ENCODE measurements around the gene ANAPC13. TPM values are rescaled to one million over a fixed set of nuclear protein-coding genes. Genes with fewer than 3 reads are reported as not detected.

The ANAPC13 gene
- total RNA-seq, 1 experiment from 2014 or later: 57.0 TPM

- H3K9me3 Mint-ChIP-seq (ENCODE audit: unreplicated experiment): peaks cover 23% of the 10 kb centered on the region
- Histone ChIP-seq H3K27me3 (replicated peaks; ENCODE audit: control insufficient read depth, insufficient read depth, low read length) (no peaks in the 10 kb centered on the region), H3K9me3 (peaks cover 11% of the 10 kb centered on the region; the same call in 1 of the 2 replicates), H3K36me3 (ENCODE audit: control insufficient read depth, insufficient read depth, low read length) (no peaks in the 10 kb centered on the region), H3K4me1 (peaks cover 8% of the 10 kb centered on the region; the same call in 1 of the 2 replicates), H3K4me3 (ENCODE audit: low read depth, low read length) (no peak overlapping the region)
- H3K27ac Mint-ChIP-seq (ENCODE audit: unreplicated experiment): no peak overlapping the region
- TF ChIP-seq CTCF (IDR thresholded peaks at IDR 0.05; ENCODE audit: insufficient read depth in 1 of 2, low read depth in 1 of 2, low read length in 1 of 2, severe bottlenecking in 1 of 2, unreplicated experiment in 1 of 2): no peak
- intact Hi-C loops (cut with micrococcal nuclease; ENCODE audit: unreplicated experiment): no loop called here
- BruUV-seq (replicated peaks): no TSS peak
- DNase-seq: no peak
- H3K4me3 Mint-ChIP-seq (ENCODE audit: unreplicated experiment): no peak overlapping the region
- no peaks in the 10 kb centered on the region for H3K27me3 Mint-ChIP-seq (ENCODE audit: insufficient read depth, unreplicated experiment)
- H3K4me1 Mint-ChIP-seq (ENCODE audit: low read depth, unreplicated experiment): peaks cover 13% of the 10 kb centered on the region
- ChIA-PET POLR2A (no interaction called here), CTCF (no interaction called here)
- no peaks in the 10 kb centered on the region for H3K36me3 Mint-ChIP-seq (ENCODE audit: insufficient read depth, unreplicated experiment)
These were observed 32.0 kb upstream of the ANAPC13 start for GRCh38 chr3:134517791-134518190.

- ChIA-PET POLR2A (no interaction called here), CTCF (no interaction called here)
- no peaks in the 10 kb centered on the region for H3K36me3 Mint-ChIP-seq (ENCODE audit: insufficient read depth, unreplicated experiment)
- intact Hi-C loops (cut with micrococcal nuclease; ENCODE audit: unreplicated experiment): no loop called here
- peaks cover 13% of the 10 kb centered on the region for H3K4me1 Mint-ChIP-seq (ENCODE audit: low read depth, unreplicated experiment)
- TF ChIP-seq CTCF (IDR thresholded peaks at IDR 0.05; ENCODE audit: insufficient read depth in 1 of 2, low read depth in 1 of 2, low read length in 1 of 2, severe bottlenecking in 1 of 2, unreplicated experiment in 1 of 2): no peak
- Histone ChIP-seq H3K4me3 (ENCODE audit: low read depth, low read length) (no peak overlapping the region), H3K36me3 (ENCODE audit: control insufficient read depth, insufficient read depth, low read length) (no peaks in the 10 kb centered on the region), H3K27me3 (replicated peaks; ENCODE audit: control insufficient read depth, insufficient read depth, low read length) (no peaks in the 10 kb centered on the region), H3K9me3 (peaks cover 9% of the 10 kb centered on the region; the same call in 1 of the 2 replicates), H3K4me1 (peaks cover 8% of the 10 kb centered on the region; the same call in 1 of the 2 replicates)
- no peak overlapping the region for H3K27ac Mint-ChIP-seq (ENCODE audit: unreplicated experiment)
- no peak overlapping the region for H3K4me3 Mint-ChIP-seq (ENCODE audit: unreplicated experiment)
- H3K27me3 Mint-ChIP-seq (ENCODE audit: insufficient read depth, unreplicated experiment): no peaks in the 10 kb centered on the region
- H3K9me3 Mint-ChIP-seq (ENCODE audit: unreplicated experiment): peaks cover 16% of the 10 kb centered on the region
- BruUV-seq (replicated peaks): no TSS peak
- no peak for DNase-seq
These were observed 31.1 kb upstream of the ANAPC13 start for GRCh38 chr3:134516905-134517304.

- no peak overlapping the region for H3K27ac Mint-ChIP-seq (ENCODE audit: unreplicated experiment)
- Histone ChIP-seq H3K4me3 (ENCODE audit: low read depth, low read length) (no peak overlapping the region), H3K4me1 (peaks cover under 1% of the 10 kb centered on the region; the same call in 1 of the 2 replicates), H3K36me3 (ENCODE audit: control insufficient read depth, insufficient read depth, low read length) (no peaks in the 10 kb centered on the region), H3K9me3 (no peaks in the 10 kb centered on the region), H3K27me3 (replicated peaks; ENCODE audit: control insufficient read depth, insufficient read depth, low read length) (no peaks in the 10 kb centered on the region)
- ChIA-PET CTCF (no interaction called here), POLR2A (no interaction called here)
- BruUV-seq (replicated peaks): no TSS peak
- no peak for DNase-seq
- no peaks in the 10 kb centered on the region for H3K27me3 Mint-ChIP-seq (ENCODE audit: insufficient read depth, unreplicated experiment)
- no peaks in the 10 kb centered on the region for H3K9me3 Mint-ChIP-seq (ENCODE audit: unreplicated experiment)
- intact Hi-C loops (cut with micrococcal nuclease; ENCODE audit: unreplicated experiment): no loop called here
- H3K4me1 Mint-ChIP-seq (ENCODE audit: low read depth, unreplicated experiment): peaks cover 7% of the 10 kb centered on the region
- H3K36me3 Mint-ChIP-seq (ENCODE audit: insufficient read depth, unreplicated experiment): no peaks in the 10 kb centered on the region
- no peak for TF ChIP-seq CTCF (IDR thresholded peaks at IDR 0.05; ENCODE audit: insufficient read depth in 1 of 2, low read depth in 1 of 2, low read length in 1 of 2, severe bottlenecking in 1 of 2, unreplicated experiment in 1 of 2)
- no peak overlapping the region for H3K4me3 Mint-ChIP-seq (ENCODE audit: unreplicated experiment)
These were observed 25.7 kb upstream of the ANAPC13 start for GRCh38 chr3:134511500-134511899.

All from Caco-2 (cell line).